NCI-H1694 (cell line): ENCODE results near the gene DVL3.
"Not testable (repeated sequence)": the region's sequence is repeated elsewhere in the genome, so short reads cannot be mapped to it uniquely, and the experiment has no call there.

ENCODE experiments used
- DNase-seq: peaks from one replicate; lab custom pipeline; 2025; lab: John Stamatoyannopoulos, UW

Gene DVL3

GRCh38 chr3:184155644-184156521 lies 706 bp downstream of the DVL3 start:
- DNase-seq = peak; percentile 27

DNA sequence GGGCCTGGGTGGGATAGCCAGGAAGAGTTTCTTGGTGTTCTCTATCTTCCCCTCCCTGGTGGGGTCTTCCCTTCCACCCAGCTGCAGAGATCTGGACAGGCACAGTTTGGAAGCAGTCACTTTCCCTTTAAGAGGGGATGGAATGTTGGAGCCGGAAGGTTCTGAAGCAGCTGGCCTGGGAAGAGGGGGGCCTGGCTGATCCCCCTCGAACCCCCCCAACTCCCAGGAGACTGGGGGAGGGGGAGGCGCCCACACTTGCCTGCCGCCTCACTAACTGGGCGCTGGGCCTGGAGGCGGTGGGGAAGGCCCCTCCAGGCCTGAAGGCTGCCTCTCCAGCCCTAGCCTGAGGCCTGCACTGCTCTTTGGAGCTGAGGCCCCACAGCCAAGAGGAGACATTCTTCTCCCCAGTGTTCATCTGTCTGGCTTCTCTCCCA lies 1.4 kb downstream of the DVL3 start:
- no peak for DNase-seq

GRCh38 chr3:184157206-184157605 lies 2.0 kb downstream of the DVL3 start:
- no peak for DNase-seq

- DNase-seq = no peak
Observed at GRCh38 chr3:184158404-184158803, 3.2 kb downstream of the DVL3 start.

DNA sequence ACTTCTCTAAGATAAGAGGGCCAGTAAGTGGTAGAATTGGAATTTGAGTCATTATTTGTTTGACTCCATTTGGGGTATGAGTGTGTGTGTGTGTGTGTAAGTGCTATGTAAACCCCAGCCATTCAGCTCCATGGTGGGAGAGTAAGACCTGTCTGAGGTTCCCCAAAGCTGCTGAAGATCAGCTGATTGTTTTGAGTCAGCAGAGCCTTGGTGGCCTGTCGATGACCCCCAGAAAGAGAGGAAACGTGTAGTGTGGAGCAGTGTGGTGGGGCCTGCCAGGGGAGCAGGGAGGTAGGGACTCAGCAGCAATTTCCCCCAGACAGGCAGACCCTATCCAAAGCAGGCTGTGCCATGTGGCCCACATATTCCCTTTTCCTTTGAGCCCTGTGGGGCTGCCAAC lies 5.3 kb downstream of the DVL3 start:
- DNase-seq = no peak

GRCh38 chr3:184162571-184163070 lies 7.4 kb downstream of the DVL3 start:
- not testable (repeated sequence) for DNase-seq

DNA sequence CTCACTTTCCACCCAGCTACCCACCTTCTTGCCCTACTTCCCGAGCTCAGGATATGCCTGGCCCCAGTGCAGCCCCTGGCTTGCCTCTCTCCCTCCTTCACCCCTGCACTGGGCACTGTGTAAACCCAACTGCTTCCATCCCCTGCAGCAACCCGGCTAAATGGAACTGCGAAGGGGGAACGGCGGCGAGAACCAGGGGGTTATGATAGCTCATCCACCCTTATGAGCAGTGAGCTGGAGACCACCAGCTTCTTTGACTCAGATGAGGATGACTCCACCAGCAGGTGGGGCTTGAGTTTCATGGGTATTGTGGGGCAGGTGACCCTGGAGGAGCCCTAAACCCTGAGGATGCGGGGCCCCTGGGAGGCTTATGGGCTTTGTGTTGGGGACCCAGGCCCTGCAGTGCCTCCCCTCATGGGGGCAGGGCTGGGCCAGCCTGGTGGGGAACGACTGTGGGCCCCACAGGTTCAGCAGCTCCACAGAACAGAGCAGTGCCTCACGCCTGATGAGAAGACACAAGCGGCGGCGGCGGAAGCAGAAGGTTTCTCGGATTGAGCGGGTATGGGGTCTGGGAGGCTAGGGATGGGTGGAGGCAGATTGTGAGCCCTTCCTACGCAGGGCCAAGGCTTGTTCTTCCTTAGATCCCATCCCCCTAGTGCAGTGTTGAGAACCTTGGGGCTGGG lies 9.6 kb downstream of the DVL3 start:
- DNase-seq = no peak

DNA sequence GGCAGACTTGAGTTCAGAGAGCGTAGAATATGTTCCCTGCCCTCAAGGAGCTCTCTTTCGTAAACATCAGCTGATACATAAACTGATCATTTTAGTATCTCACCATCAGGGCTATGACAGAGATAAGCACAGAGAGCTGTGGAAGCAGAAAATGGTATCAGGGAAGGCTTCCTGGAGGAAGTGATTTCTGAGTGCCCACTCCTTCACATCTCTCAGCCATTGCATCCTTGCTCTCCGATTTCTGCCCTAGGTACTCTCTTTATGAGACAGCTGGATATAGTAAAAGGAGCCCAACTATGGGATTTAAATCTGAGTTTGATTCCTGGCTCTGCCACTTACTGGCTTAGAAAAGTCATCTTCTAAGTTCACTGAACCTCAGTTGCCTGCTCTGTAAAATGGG lies 10.4 kb downstream of the DVL3 start:
- no peak for DNase-seq

GRCh38 chr3:184166671-184167070 lies 11.5 kb downstream of the DVL3 start:
- no peak for DNase-seq

DNA sequence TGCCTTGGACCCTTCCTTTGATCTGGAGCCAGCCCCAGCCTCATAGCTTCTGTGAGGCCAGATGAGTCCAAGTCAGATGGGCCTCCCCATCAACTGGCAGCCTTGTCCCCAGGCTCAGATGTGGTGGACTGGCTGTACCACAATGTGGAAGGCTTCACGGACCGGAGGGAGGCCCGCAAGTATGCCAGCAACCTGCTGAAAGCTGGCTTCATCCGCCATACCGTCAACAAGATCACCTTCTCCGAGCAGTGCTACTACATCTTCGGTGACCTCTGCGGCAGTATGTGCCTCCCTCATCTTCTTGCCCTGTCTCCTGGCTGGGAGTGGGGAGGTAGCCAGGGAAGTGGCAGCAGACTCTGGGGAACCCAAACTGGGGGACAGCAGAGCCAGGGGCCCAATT lies 12.6 kb downstream of the DVL3 start:
- no peak for DNase-seq

GRCh38 chr3:184168363-184169120 lies 13.4 kb downstream of the DVL3 start:
- DNase-seq = no peak

DNA sequence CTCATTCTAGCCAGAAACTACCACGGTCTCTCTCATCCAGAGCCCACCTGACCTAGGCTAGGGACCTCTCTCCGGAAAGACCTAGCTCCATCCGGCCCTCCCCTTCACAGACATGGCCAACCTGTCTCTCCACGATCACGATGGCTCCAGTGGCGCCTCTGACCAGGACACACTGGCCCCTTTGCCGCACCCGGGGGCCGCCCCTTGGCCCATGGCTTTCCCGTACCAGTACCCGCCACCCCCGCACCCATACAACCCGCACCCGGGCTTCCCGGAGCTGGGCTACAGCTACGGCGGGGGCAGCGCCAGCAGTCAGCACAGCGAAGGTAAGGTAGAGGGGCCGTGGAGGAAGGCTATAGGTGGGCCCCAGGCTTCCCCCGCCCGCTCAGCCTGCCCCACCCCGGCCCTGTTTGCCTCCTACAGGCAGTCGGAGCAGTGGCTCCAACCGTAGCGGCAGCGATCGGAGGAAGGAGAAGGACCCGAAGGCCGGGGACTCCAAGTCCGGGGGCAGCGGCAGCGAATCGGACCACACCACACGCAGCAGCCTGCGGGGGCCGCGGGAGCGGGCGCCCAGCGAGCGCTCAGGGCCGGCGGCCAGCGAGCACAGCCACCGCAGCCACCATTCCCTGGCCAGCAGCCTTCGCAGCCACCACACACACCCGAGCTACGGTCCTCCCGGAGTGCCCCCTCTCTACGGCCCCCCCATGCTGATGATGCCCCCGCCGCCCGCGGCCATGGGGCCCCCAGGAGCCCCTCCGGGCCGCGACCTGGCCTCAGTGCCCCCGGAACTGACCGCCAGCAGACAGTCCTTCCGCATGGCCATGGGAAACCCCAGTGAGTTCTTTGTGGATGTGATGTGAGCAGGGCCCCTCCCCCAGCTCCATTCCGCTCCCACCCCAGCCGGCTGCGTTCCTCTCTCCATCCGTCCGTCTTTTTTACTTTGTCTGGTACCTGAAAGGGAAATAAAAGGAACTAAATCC lies 15.0 kb downstream of the DVL3 start:
- no peak for DNase-seq

DNA sequence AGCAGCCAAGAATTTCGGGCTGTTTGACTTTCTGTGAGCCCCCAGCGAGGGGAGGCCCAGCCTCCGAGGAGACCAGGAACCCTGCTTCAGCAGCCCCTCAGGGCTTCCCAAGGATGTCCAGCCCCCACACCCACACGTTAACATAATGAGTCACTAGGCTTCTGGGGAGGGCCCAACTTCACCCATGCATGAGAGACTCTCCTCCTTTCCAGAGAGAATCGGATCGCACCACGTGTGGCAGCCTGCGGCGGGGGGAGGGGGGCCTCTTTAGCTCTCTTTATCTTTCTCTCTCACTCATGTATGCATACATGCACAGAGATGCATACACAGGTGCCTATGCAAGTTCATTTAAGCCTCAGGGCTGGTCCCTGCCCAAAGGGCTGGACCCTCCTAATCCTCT lies 16.4 kb downstream of the DVL3 start:
- no peak for DNase-seq

GRCh38 chr3:184172681-184173373 lies 17.6 kb downstream of the DVL3 start:
- DNase-seq = no peak

DNA sequence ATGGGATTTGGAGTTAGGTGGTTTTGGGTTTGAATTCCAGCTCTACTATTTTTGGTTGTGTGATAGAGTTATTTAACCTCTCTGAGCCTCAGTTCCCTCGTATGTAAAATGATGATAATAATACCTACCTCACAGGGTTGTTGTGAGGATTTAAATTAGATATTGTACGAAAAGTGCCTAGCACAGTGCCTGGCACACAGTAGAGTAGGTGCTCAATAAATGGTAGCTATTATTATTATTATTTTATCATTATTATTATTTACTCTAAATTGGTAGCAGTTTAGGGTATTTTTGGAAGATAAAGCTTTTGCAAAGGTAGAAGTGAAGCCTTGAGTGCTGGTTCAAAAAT lies 18.2 kb downstream of the DVL3 start:
- no peak for DNase-seq

DNA sequence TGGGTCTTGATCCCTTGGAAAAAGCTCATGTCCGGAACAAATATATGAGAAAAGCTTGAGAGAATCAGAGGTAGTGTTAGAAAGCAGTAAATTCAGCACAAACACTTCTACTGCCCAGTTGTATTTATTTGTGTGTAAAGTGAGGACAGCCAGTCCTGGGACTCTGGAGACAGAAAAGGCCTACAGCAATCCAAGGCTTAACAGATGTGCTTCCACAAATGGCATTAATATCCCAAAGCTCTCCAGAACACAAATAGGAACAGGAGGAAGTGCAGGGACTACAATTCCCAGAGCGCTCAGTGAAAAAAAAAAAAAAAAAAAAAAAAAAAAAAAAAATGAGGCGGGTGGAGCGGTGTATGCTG lies 19.1 kb downstream of the DVL3 start:
- no peak for DNase-seq

DNA sequence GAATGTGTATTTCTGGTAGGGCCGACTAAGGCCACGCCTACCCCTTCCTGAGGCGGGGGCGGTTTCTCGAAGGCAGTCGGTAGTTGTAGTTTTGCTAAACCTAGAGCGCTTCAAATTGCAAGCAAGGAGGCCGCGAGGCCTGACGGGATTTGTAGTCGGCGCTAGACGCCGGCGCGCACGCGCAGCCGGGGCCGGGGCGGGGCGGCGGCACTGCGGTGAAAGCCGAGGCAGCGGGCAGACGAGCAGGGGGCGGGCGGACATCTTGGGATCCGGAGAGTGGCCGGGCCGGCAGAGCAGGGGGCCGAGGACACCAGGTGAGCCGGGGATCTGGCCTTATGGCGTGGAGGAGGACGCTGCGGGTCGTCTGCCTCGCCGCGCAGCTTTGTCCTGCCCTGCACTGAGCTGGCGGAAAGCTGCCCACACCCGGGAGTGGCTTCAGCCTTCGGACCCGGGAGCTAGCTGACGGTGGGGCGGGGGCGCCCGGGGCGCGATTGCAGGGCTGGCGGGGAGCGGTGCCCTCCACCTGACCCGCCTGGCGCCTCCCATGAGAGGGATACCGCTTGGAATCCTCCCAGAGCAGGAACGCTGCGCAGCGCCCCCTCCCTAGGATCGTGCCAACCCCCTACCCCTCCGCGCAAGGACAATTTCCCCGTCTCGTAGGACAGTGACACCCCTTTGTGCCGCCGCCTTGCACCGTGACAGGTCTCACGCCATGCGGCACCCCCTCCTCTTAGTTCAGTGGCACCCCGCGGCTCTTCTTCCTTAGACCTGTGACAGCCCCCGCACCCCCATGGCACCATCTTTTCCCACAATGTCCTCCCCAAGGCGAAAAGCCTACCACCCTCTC lies 19.7 kb downstream of the DVL3 start, which contains the start of gene AP2M1:
Gene AP2M1, plus strand, starts transcription at position 210 of the 847 bp plus-strand sequence. CDS start 2,139 bp downstream, outside the sequence.
- peak; percentile 99 for DNase-seq

GRCh38 chr3:184175506-184175905 lies 20.3 kb downstream of the DVL3 start:
- DNase-seq = no peak

GRCh38 chr3:184175981-184176376 lies 20.8 kb downstream of the DVL3 start:
- DNase-seq = no peak
